Tibial nerve (tissue), 4 donors: ENCODE data around the gene CINP.

Experiments used
- EP300 ChIP-seq, 2 donors: sonication (generic); formaldehyde crosslinking; IDR thresholded peaks; one replicate each; pipeline ENCODE4 v1.6.1; 2017; ENCODE audit warnings: antibody characterized with exemption in 2 of 2, mild to moderate bottlenecking in 1 of 2
- POLR2A ChIP-seq, 2 donors: fragments of 450-650 bp; IDR thresholded peaks; one replicate each; pipeline ENCODE4 v1.6.1; 2017; ENCODE audit warnings: antibody characterized with exemption in 2 of 2, mild to moderate bottlenecking in 2 of 2, moderate library complexity in 2 of 2
- TF ChIP-seq, protein P1 (sequence below), 5 experiments: fragments of 200-600 bp in 3 of 5; fragments of 450-650 bp in 2 of 5; sonication (generic) in 3 of 5; IDR thresholded peaks; one replicate each; pipeline ENCODE4 v1.5.1; 2016 to 2019; ENCODE audit warnings: antibody characterized with exemption in 5 of 5, mild to moderate bottlenecking in 3 of 5, moderate library complexity in 2 of 5

DNA sequence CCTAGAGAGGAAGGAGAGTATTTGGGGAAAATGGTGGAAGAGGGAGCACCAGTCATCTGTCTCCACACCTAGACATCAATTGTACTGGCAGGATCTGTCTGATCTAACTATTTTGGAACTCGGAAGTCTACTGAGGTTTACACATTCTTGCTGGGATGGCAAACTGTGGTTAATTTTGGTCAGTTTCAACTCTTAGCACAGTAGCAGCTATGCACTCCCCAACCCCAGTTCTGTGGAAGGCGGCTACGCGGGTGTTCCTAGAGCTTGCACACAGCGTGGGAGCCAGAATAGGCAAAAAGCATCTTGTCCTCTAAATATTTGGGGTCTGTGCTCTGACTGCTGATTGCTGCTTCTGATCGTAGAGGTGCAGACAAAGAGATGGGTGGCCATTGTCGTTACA is 33.8 kb upstream of the CINP start:
- TF ChIP-seq, protein P1, sequence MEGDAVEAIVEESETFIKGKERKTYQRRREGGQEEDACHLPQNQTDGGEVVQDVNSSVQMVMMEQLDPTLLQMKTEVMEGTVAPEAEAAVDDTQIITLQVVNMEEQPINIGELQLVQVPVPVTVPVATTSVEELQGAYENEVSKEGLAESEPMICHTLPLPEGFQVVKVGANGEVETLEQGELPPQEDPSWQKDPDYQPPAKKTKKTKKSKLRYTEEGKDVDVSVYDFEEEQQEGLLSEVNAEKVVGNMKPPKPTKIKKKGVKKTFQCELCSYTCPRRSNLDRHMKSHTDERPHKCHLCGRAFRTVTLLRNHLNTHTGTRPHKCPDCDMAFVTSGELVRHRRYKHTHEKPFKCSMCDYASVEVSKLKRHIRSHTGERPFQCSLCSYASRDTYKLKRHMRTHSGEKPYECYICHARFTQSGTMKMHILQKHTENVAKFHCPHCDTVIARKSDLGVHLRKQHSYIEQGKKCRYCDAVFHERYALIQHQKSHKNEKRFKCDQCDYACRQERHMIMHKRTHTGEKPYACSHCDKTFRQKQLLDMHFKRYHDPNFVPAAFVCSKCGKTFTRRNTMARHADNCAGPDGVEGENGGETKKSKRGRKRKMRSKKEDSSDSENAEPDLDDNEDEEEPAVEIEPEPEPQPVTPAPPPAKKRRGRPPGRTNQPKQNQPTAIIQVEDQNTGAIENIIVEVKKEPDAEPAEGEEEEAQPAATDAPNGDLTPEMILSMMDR (IDR thresholded peaks at IDR 0.05): no peak
- TF ChIP-seq POLR2A (IDR thresholded peaks at IDR 0.05): no peak
- TF ChIP-seq EP300 (IDR thresholded peaks at IDR 0.05): no peak
